Measurements from ENCODE around the gene RNF41.

The RNF41 gene

DNA sequence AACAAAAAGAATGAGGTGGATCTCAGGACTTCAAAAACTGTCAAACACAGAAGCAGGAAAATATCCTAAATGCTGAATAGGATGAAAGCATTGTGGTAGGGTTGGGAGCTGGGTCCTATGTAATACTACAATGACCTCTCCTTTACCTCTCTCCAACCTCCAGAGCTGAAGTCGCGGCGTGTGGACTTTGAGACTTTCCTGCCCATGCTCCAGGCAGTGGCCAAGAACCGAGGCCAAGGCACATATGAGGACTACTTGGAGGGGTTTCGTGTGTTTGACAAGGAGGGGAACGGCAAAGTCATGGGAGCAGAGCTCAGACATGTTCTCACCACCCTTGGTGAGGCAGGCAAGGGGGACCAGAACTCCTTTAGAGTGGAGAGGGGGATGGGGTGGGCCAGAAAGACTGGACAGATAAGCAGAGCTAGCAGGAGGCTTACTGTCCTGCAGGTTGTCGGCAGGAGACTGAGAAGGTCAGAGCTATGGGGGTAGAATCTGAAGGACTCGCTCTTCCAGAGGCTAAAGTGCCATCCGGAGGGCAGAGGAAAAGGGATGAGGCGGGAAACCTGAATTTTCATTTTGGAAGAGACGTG, 66.4 kb downstream of the RNF41 start:
- TF ChIP-seq CEBPB (IDR thresholded peaks at IDR 0.05): no peak
- no peak for TF ChIP-seq NFIC (IDR thresholded peaks at IDR 0.05)
- TF ChIP-seq, protein P1, sequence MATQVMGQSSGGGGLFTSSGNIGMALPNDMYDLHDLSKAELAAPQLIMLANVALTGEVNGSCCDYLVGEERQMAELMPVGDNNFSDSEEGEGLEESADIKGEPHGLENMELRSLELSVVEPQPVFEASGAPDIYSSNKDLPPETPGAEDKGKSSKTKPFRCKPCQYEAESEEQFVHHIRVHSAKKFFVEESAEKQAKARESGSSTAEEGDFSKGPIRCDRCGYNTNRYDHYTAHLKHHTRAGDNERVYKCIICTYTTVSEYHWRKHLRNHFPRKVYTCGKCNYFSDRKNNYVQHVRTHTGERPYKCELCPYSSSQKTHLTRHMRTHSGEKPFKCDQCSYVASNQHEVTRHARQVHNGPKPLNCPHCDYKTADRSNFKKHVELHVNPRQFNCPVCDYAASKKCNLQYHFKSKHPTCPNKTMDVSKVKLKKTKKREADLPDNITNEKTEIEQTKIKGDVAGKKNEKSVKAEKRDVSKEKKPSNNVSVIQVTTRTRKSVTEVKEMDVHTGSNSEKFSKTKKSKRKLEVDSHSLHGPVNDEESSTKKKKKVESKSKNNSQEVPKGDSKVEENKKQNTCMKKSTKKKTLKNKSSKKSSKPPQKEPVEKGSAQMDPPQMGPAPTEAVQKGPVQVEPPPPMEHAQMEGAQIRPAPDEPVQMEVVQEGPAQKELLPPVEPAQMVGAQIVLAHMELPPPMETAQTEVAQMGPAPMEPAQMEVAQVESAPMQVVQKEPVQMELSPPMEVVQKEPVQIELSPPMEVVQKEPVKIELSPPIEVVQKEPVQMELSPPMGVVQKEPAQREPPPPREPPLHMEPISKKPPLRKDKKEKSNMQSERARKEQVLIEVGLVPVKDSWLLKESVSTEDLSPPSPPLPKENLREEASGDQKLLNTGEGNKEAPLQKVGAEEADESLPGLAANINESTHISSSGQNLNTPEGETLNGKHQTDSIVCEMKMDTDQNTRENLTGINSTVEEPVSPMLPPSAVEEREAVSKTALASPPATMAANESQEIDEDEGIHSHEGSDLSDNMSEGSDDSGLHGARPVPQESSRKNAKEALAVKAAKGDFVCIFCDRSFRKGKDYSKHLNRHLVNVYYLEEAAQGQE (IDR thresholded peaks at IDR 0.05; ENCODE audit: low read depth): no peak
- TF ChIP-seq, protein P2, sequence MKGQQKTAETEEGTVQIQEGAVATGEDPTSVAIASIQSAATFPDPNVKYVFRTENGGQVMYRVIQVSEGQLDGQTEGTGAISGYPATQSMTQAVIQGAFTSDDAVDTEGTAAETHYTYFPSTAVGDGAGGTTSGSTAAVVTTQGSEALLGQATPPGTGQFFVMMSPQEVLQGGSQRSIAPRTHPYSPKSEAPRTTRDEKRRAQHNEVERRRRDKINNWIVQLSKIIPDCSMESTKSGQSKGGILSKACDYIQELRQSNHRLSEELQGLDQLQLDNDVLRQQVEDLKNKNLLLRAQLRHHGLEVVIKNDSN (IDR thresholded peaks at IDR 0.05): no peak
- no peak for TF ChIP-seq TEAD4 (IDR thresholded peaks at IDR 0.05)
- TF ChIP-seq YY1 (IDR thresholded peaks at IDR 0.05; ENCODE audit: low read depth): no peak
- TF ChIP-seq RAD21 (IDR thresholded peaks at IDR 0.05; ENCODE audit: low read depth): no peak
- no peak for TF ChIP-seq EP300 (IDR thresholded peaks at IDR 0.05; ENCODE audit: borderline replicate concordance)
- TF ChIP-seq TCF12 (IDR thresholded peaks at IDR 0.05; ENCODE audit: low read depth): no peak
- no peak for TF ChIP-seq ZBTB7A (IDR thresholded peaks at IDR 0.05; ENCODE audit: low read depth)
- no peak for TF ChIP-seq EGR1 (IDR thresholded peaks at IDR 0.05)
- no peak for TF ChIP-seq CREB1 (IDR thresholded peaks at IDR 0.05; ENCODE audit: low read depth)
- TF ChIP-seq TAF1 (IDR thresholded peaks at IDR 0.05; ENCODE audit: low read depth): no peak
- TF ChIP-seq, protein P3, sequence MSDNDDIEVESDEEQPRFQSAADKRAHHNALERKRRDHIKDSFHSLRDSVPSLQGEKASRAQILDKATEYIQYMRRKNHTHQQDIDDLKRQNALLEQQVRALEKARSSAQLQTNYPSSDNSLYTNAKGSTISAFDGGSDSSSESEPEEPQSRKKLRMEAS (IDR thresholded peaks at IDR 0.05): no peak
- TF ChIP-seq FOXM1 (IDR thresholded peaks at IDR 0.05; ENCODE audit: borderline replicate concordance, low read depth): no peak

DNA sequence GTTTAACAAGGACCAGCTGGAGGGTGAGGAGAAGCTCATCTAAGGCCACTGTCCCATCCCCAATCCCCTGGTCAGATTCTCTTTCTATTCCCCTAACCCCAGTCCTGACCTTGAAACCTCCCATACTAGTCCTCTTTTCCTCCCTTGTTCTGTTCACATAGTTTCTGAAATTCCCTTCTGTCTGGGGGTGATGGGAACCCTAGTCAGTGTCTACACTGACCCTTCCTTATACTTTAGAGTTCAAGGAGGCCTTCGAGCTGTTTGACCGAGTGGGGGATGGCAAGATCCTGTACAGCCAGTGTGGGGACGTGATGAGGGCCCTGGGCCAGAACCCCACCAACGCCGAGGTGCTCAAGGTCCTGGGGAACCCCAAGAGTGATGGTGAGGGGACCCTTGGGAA, 66.9 kb downstream of the RNF41 start:
- TF ChIP-seq YY1 (IDR thresholded peaks at IDR 0.05; ENCODE audit: low read depth): no peak
- TF ChIP-seq CEBPB (IDR thresholded peaks at IDR 0.05): no peak
- no peak for TF ChIP-seq FOXM1 (IDR thresholded peaks at IDR 0.05; ENCODE audit: borderline replicate concordance, low read depth)
- no peak for TF ChIP-seq NFIC (IDR thresholded peaks at IDR 0.05)
- no peak for TF ChIP-seq TCF12 (IDR thresholded peaks at IDR 0.05; ENCODE audit: low read depth)
- no peak for TF ChIP-seq ZBTB7A (IDR thresholded peaks at IDR 0.05; ENCODE audit: low read depth)
- TF ChIP-seq RAD21 (IDR thresholded peaks at IDR 0.05; ENCODE audit: low read depth): no peak
- TF ChIP-seq, protein P3 (IDR thresholded peaks at IDR 0.05): no peak
- TF ChIP-seq, protein P2 (IDR thresholded peaks at IDR 0.05): no peak
- no peak for TF ChIP-seq CREB1 (IDR thresholded peaks at IDR 0.05; ENCODE audit: low read depth)
- no peak for TF ChIP-seq EGR1 (IDR thresholded peaks at IDR 0.05)
- no peak for TF ChIP-seq TEAD4 (IDR thresholded peaks at IDR 0.05)
- TF ChIP-seq EP300 (IDR thresholded peaks at IDR 0.05; ENCODE audit: borderline replicate concordance): no peak
- TF ChIP-seq TAF1 (IDR thresholded peaks at IDR 0.05; ENCODE audit: low read depth): no peak
- TF ChIP-seq, protein P1 (IDR thresholded peaks at IDR 0.05; ENCODE audit: low read depth): no peak

DNA sequence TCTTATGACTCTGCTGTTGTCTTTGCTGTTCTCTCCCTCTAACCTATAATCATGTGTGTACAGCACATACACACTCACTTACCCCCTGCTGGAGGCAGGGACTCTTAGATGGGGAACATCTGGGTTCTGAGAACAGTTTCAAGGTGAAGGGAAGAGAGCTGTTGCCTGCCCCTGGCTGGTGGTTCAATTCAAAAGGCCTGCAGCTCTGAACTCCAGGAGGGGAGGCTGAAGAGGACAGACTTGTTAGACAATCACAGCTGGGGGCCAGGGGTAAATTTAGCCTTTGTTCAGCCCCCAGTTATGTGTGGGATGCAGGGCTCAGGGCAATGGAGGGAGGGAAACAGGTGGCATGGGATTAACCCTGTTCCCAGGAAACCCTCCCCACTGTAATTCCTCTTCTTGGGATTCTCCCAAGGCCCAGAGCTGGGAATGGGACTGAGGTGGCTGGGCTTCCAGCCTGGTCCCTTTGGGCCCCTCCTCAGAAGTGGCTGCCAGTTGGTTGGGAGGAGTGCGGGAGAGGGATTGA, 67.4 kb downstream of the RNF41 start:
- TF ChIP-seq TEAD4 (IDR thresholded peaks at IDR 0.05): no peak
- no peak for TF ChIP-seq YY1 (IDR thresholded peaks at IDR 0.05; ENCODE audit: low read depth)
- no peak for TF ChIP-seq EGR1 (IDR thresholded peaks at IDR 0.05)
- no peak for TF ChIP-seq NFIC (IDR thresholded peaks at IDR 0.05)
- TF ChIP-seq CEBPB (IDR thresholded peaks at IDR 0.05): no peak
- TF ChIP-seq ZBTB7A (IDR thresholded peaks at IDR 0.05; ENCODE audit: low read depth): no peak
- TF ChIP-seq, protein P3 (IDR thresholded peaks at IDR 0.05): no peak
- TF ChIP-seq TAF1 (IDR thresholded peaks at IDR 0.05; ENCODE audit: low read depth): no peak

DNA sequence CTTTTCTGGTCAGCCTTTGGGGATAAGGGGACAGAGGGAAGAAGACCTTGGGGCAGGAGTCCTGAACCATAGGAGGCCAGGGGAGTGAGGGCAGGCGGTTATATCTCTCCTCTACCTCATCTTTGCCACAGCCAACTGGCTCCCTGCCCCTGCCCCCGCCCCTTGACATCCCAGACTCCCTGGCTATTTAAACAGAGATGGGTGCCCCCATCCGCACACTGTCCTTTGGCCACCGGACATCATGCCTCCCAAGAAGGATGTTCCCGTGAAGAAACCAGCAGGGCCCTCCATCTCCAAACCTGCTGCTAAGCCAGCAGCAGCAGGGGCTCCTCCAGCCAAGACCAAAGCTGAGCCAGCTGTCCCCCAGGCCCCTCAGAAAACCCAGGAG, 68.0 kb downstream of the RNF41 start:
- TF ChIP-seq, protein P2 (IDR thresholded peaks at IDR 0.05): no peak

DNA sequence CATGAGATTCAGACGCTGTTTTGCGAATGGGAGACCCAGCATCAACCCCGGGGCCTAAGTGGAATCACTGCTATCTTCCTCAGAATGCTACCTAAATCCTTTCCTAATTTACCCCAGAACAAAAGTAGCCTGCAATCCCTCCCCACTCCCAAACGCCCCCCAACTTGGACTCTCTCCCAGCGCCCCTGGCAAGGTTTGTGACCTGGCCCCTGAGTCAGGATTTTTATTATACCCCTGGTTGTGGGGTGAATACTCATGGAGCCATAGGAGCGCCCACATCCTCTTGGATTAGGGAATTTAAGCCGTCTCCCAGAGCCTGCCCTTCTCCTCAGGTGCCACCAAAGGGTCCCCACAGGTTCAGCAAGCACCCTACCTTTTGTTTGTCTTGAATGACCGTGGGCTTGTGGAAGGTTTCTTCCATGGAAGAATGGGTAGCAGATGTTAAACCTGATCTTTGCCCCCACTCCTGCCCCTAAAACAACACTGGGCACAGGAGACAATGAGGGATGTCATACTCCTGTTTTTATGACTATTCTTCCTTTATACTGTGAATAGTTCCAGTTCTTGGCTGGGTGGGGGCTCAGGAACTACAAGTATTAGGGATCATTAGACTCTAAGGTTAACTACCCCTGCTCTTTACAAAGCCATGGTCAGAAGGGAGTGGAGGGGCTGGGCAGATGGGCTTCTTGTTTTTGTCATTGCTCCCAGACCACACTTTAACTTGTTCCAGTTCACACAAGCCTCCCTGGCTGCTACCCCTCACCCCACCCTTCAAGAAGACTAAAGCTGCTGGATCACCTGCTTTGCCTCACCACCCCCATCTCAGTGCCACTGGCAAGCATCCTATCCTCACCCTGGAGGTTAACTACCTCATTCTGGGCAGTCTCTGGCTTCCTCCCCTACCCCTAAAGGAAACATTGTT, 68.7 kb downstream of the RNF41 start:
- TF ChIP-seq CEBPB (IDR thresholded peaks at IDR 0.05) (no peak), EP300 (IDR thresholded peaks at IDR 0.05; ENCODE audit: borderline replicate concordance) (peak; percentile 5; the same call in 1 of the 2 replicates), TEAD4 (IDR thresholded peaks at IDR 0.05) (no peak)

All from Ishikawa (cell line).